Transverse colon (tissue), 4 donors: ENCODE data around the gene SLC25A24. TPM values are rescaled to one million over a fixed set of nuclear protein-coding genes. Genes with fewer than 3 reads are reported as not detected.
A peak's percentile ranks its signal among the peaks of the same experiment; 100 is the strongest.
"Not testable (repeated sequence)": the region's sequence is repeated elsewhere in the genome, so short reads cannot be mapped to it uniquely, and the experiment has no call there.

Source experiments
- DNase-seq: peaks from one replicate; pipeline ENCODE4 v3.0.0-alpha.2; 2019
- H3K27ac ChIP-seq, 4 donors: fragments of 200-600 bp; sonication (generic); 2 replicates each; pipeline ENCODE4 v1.5.1; 2016 to 2018; ENCODE audit warnings: inconsistent platforms in 4 of 4
- H3K27me3 ChIP-seq: fragments of 200-600 bp; sonication (generic); 2 replicates; pipeline ENCODE4 v1.5.1; 2017; ENCODE audit warnings: inconsistent platforms
- H3K36me3 ChIP-seq, 4 donors: fragments of 200-600 bp; sonication (generic); 2 replicates each; pipeline ENCODE4 v1.5.1; 2017 to 2019; ENCODE audit warnings: inconsistent platforms in 4 of 4
- H3K4me1 ChIP-seq, 4 donors: fragments of 200-600 bp; sonication (generic); 2 replicates each; pipeline ENCODE4 v1.5.1; 2017 to 2020; ENCODE audit warnings: inconsistent platforms in 4 of 4
- H3K4me3 ChIP-seq, 4 donors: fragments of 200-600 bp; sonication (generic); 1 replicate in 1 of 4; 2 replicates in 3 of 4; pipeline versions ENCODE4 v1.5.1 to v1.6.1; 2017 to 2019; ENCODE audit warnings: inconsistent platforms in 4 of 4
- H3K9me3 ChIP-seq, 2 donors: fragments of 200-600 bp; sonication (generic); 2 replicates each; pipeline ENCODE4 v1.5.1; 2017 to 2019; ENCODE audit warnings: inconsistent platforms in 2 of 2
- CTCF ChIP-seq, 5 experiments: fragments of 200-600 bp in 3 of 5; fragments of 450-650 bp in 2 of 5; sonication (generic) in 3 of 5; IDR thresholded peaks; 1 replicate in 2 of 5; 2 replicates in 3 of 5; pipeline ENCODE4 v1.5.1; 2016 to 2017; ENCODE audit warnings: antibody characterized with exemption in 5 of 5, inconsistent platforms in 3 of 5, mild to moderate bottlenecking in 2 of 5, moderate library complexity in 1 of 5
- EP300 ChIP-seq: sonication (generic); formaldehyde crosslinking; IDR thresholded peaks from one replicate; pipeline ENCODE4 v1.6.1; 2017; ENCODE audit warnings: antibody characterized with exemption, low read depth
- POLR2A ChIP-seq: fragments of 450-650 bp; IDR thresholded peaks from one replicate; pipeline ENCODE4 v1.6.1; 2016; ENCODE audit warnings: antibody characterized with exemption, mild to moderate bottlenecking, moderate library complexity
- POLR2AphosphoS5 ChIP-seq, 3 donors: sonication (generic); formaldehyde crosslinking; IDR thresholded peaks; one replicate each; pipeline ENCODE4 v1.6.1; 2016; ENCODE audit warnings: antibody characterized with exemption in 3 of 3
- WGBS, 2 donors: methylation state at CpG; one replicate each; pipeline ENCODE4 v1.1.5; 2018; ENCODE audit warnings: low coverage in 1 of 2; 5-methylcytosine and 5-hydroxymethylcytosine counted together
- in situ Hi-C, 4 donors: fragments of 200-750 bp; cut with MboI; loops; one replicate each; pipeline versions ENCODE4 v1.15.0 to v1.15.1; 2017; ENCODE audit warnings: low sequenced_read_pairs in 3 of 4, low pct_ligation_motif_present in 1 of 4, low pct_unique_long_range_greater_than_20kb in 1 of 4
- intact Hi-C: fragments of 100-400 bp; cut with DNase I; formaldehyde crosslinking; loops from one replicate; pipeline ENCODE4 v1.15.1; 2023; ENCODE audit warnings: low total_unique reads
- total RNA-seq, 4 donors: library from RNA; depleted of rRNA; stranded (reverse); fragments of >200 nt; gene quantifications; one replicate each; pipeline ENCODE4 v1.1.0, GENCODE V29; 2016

SLC25A24 gene
- total RNA-seq, 4 donors from 2014 or later, result 56.5 to 83.0 (median 77.3) TPM

GRCh38 chr1:108182959-108183700 lies 17.0 kb downstream of the SLC25A24 start:
- Histone ChIP-seq H3K36me3 (peaks cover 0 to 46% (median 9%) of the 10 kb centered on the region in 4 donors), H3K9me3 (no peaks in the 10 kb centered on the region), H3K27me3 (no peaks in the 10 kb centered on the region), H3K4me1 (peaks cover 0 to 19% (median 9%) of the 10 kb centered on the region in 4 donors), H3K4me3 (no peak overlapping the region), H3K27ac (peak overlapping the region in 3 of 4 donors; percentile 51 to 68 (median 58))
- in situ Hi-C loops, result no loop called here
- DNase-seq, result no peak
- no peak for TF ChIP-seq CTCF (IDR thresholded peaks at IDR 0.05)
- no peak for TF ChIP-seq POLR2A
- no peak for TF ChIP-seq POLR2AphosphoS5 (IDR thresholded peaks at IDR 0.05)
- no peak for TF ChIP-seq EP300
- intact Hi-C loops, result no loop called here
- 48 to 50% methylated on average over 2 of the region's 2 CpGs for WGBS, 2 donors

DNA sequence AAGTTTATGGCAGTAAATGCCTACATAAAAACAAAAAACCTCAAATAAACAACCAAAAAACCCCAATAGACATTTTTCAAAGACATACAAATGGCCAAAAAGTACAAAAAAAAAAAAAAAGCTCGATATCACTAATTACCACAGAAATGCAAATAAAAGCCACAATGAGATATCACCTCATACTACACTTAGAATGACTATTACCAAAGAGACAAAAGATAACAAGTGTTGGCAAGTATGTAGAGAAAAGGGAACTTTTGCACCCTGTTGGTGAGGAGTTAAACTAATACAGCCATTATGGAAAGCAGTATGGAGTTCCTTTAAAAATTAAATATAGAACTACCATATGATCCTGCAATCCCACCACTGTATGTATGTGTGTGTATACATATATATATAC lies 21.1 kb downstream of the SLC25A24 start:
- 62 to 75% methylated on average over 1 of the region's 1 CpG for WGBS, 2 donors
- Histone ChIP-seq H3K4me3 (no peak overlapping the region), H3K36me3 (peaks cover 0 to 59% (median 16%) of the 10 kb centered on the region in 4 donors), H3K9me3 (peaks cover 7 to 16% of the 10 kb centered on the region in 2 donors), H3K27me3 (no peaks in the 10 kb centered on the region), H3K27ac (no peak overlapping the region), H3K4me1 (peaks cover 0 to 19% (median 9%) of the 10 kb centered on the region in 4 donors)
- intact Hi-C loops (no loop called here), in situ Hi-C loops (no loop called here)
- no peak for DNase-seq
- TF ChIP-seq POLR2AphosphoS5 (IDR thresholded peaks at IDR 0.05) (no peak), CTCF (IDR thresholded peaks at IDR 0.05) (no peak), POLR2A (no peak), EP300 (no peak)

DNA sequence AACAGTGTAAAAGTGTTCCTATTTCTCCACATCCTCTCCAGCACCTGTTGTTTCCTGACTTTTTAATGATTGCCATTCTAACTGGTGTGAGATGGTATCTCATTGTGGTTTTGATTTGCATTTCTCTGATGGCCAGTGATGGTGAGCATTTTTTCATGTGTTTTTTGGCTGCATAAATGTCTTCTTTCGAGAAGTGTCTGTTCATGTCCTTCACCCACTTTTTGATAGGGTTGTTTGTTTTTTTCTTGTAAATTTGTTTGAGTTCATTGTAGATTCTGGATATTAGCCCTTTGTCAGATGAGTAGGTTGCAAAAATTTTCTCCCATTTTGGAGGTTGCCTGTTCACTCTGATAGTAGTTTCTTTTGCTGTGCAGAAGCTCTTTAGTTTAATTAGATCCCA lies 37.7 kb downstream of the SLC25A24 start:
- H3K27me3 ChIP-seq, H3K9me3 ChIP-seq, H3K36me3 ChIP-seq, H3K4me3 ChIP-seq, intact Hi-C loops, H3K4me1 ChIP-seq, in situ Hi-C loops, DNase-seq, H3K27ac ChIP-seq: not testable (repeated sequence)
- no CpG with 5 or more reads among the region's 1 CpG for WGBS, 2 donors

GRCh38 chr1:108159951-108160350 lies 40.2 kb downstream of the SLC25A24 start:
- DNase-seq, H3K27ac ChIP-seq, H3K4me1 ChIP-seq, intact Hi-C loops, H3K27me3 ChIP-seq, in situ Hi-C loops, H3K9me3 ChIP-seq, H3K4me3 ChIP-seq: not testable (repeated sequence)
- H3K36me3 ChIP-seq, result peaks cover 0 to 23% (median 8%) of the 10 kb centered on the region in 4 donors
- WGBS, 2 donors, result 98% methylated on average over 30 of the region's 30 CpGs; no CpG with 5 or more reads in 1 of the 2 donors

GRCh38 chr1:108158893-108159453 lies 41.2 kb downstream of the SLC25A24 start:
- intact Hi-C loops, result no loop called here
- Histone ChIP-seq H3K27ac (no peak overlapping the region), H3K36me3 (peaks cover 0 to 33% (median 12%) of the 10 kb centered on the region in 4 donors), H3K27me3 (no peaks in the 10 kb centered on the region), H3K4me3 (no peak overlapping the region), H3K9me3 (no peaks in the 10 kb centered on the region), H3K4me1 (no peaks in the 10 kb centered on the region)
- TF ChIP-seq EP300 (no peak), POLR2AphosphoS5 (IDR thresholded peaks at IDR 0.05) (no peak), CTCF (IDR thresholded peaks at IDR 0.05) (no peak), POLR2A (no peak)
- 96 to 98% methylated on average over 7 of the region's 7 CpGs for WGBS, 2 donors
- in situ Hi-C loops, result no loop called here
- DNase-seq, result no peak
